T1000 (cell line): ENCODE results near the gene CACNA2D2.

Source experiments
- DNase-seq: peaks from one replicate; lab custom pipeline; 2025; ENCODE audit warnings: mixed read lengths; lab: John Stamatoyannopoulos, UW

Gene CACNA2D2

DNA sequence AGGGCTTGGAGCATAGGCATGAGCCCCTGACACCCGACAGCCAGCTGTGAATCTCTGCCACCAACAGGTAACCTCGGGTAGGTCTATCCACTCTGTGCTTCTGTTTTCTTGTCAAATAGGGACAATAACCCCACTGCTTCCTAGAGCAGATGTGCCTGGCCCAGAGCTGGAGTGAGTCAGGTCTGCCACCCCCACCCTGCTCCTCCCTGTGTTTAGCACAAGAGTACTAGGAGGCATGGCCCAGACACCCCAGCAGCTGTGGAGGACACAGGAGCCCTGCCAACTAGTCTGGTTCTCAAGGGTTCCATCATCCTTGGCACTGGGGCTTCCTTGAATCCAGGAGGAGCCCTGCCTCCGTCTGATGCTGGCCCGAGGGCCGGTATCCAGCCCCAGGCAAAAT is 110.4 kb downstream of the CACNA2D2 start:
- no peak for DNase-seq

DNA sequence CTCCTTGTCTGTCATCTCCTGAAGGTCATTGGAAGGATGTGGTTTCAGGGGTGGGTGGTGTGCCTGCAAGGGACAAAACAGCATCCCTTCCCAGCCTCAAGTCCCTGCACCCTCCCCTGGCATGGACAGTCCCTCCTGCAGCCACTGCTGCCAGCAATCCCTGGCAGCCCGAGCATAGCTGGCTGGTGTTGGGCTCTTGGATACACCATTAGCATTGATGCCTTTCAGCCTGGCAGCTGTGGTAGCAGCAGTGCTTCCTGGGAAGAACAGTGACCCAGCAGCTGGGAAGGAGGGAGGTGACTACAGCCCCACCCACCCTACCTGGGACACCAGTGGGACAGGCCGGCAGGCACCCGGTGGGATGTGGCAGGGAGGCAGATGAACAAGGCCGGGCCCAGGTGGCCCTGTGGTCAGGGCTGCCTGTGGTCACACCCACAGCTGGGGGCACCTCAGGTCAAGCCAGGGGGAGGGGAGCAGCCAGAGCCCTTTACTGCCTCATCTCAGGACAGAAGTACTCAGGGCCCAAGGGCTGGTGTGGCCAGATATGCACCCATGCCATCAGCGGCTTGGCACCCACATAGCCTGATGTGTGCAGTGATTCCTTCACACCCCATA is 111.2 kb downstream of the CACNA2D2 start:
- no peak for DNase-seq

DNA sequence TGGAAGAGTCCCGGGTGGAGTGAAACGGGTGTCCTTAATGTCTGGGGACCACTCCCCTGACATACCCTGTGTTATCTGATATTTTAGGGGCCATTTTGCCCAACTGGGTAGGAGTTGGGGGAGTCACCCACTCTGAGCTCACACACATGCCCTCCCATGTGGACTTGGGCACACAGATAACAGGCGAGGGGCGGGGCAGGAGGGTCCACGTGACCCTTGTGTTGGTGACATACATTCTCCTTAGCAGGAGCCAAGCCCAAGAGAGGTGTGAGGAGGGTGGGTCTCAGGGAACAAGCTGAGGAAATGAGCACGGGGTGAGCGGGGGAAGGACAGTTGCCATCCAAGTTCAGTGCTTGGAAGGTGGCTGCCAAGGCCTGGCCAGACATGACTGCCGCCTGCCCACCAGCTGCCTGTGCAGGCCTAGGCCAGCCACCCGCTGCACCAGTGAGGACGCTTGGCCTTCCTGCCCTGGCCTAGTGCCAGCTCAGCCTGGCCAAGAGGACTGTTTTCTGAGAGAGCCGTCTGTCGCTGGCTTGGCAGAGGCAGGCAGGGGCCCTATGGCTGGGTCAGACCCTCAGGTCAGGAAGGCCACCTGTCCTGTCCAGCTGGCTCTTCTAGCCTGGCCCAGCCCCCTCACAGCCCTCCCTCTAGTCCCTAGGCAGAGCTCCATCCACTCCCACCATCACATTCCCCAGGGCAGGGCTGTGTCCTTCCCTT is 112.8 kb downstream of the CACNA2D2 start:
- no peak for DNase-seq

DNA sequence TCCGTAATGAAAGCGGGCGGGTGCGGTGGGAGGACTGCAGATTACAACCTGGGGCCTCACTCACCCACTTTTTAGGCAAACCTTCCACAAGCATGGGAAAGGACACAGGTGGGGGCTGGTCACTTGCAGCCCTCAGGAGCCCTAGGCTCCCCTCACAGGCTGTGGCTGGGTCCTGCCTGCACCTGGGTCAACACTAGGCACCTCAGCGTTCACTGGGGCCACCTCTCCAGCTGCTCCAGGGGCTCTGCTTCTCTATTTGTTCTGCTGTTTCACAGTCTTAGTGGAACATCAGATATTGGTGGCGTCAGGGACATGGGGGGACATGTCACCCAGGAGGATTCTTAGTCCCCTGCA is 114.0 kb downstream of the CACNA2D2 start:
- no peak for DNase-seq

DNA sequence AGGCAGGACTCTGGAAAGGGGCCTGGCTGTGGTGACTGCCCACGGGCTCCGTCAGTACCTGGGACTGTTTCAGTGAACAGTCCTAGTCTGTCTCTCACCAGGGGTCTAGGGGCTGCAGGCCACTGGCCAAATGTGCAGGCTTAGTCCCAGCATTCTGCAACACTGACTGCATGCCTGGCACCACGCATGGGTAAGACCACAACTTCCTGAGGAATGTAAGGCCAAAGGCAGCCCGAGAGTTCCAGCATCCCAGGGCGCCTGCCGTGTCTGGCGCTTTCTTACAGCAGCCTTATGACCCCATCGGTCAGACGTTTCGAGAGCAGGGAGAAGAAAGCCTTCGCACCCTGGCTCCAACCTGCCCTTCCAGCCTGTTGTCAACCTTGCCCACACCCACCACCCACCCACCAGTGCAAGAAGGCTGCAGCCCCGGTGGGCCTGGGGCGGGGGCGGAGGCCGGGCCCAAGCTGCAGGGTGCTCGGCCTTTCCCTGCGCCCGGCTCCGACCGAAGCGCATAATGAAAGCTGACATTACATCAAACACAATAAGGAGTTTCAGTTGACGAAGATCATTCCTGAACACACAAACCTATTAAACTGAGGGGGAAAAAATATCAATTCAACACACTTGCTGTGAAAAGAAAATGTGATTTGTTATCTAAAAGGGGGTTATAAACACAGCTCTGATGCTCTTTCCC is 114.6 kb downstream of the CACNA2D2 start:
- DNase-seq, result no peak

DNA sequence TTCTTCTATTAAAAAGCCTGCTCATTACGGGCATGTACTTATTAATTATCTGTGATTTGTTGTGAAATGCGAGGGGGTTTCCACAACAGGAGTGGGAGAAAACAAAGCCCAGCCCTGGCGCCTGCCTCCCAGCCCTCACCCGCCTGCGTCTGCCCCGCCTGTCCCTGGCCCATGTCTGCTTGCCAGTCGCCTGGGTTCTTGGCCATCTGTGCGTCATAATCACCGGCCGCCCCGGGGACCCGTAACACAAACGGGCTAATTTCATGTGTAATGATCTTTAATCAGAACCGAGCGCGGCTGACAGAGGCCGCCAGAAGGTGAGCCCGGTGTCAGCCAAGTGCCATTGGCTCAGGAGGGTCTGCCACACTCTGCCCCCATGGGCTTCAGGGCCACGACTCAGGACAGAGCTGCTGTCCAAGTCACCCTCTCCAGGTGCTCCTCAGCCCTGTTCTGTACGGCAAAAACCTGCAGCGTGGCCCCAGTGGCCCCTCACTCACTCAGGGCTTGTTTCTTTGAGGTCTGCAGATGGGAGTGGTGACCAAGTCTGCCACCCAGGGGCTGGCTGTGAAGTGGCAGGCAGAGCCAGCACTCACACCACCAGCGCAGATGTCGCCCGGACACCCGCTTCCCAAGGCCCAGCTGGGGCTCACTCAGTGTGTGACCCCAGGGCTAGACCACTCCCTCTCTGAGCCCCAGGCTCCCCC is 115.3 kb downstream of the CACNA2D2 start:
- DNase-seq, result no peak

DNA sequence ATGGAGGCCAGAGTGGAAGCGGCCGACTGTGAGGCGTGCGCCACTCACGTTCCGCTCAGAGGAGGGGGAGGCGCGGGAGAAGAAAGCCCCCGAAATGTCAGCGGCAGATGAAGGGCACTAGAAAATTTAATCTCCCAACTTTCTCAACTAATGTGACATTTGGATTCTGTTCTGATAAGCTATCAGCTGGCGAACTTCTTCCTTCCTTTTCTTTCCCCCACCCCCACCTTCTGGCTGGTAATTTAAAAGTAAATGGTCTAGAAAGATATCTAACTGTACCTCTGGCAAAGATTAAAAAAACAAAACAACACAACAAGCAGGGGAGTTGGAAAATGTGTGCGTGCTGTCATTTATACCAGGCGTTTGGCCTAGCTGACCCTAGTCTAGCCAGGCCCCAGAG is 117.7 kb downstream of the CACNA2D2 start:
- DNase-seq, result no peak

DNA sequence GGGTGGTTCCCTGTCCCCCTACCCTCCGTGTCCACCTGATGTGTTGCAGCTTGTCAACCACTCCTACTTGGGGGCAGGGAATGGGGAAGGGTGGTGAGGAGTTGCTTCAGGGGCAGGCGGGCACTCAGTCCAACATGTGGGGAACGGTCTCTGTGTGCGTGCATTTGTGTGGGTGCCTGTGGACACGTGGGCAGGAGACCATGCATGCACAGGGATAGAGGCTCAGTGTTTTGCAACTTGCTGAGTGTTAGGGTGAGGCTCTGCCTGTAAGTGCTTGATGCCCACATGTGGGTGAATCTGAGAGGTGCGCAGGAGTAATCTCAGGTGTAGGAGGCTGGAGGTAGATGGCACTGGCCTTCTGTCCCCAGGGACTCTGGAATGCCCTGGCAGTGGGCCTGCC is 119.7 kb downstream of the CACNA2D2 start:
- no peak for DNase-seq

DNA sequence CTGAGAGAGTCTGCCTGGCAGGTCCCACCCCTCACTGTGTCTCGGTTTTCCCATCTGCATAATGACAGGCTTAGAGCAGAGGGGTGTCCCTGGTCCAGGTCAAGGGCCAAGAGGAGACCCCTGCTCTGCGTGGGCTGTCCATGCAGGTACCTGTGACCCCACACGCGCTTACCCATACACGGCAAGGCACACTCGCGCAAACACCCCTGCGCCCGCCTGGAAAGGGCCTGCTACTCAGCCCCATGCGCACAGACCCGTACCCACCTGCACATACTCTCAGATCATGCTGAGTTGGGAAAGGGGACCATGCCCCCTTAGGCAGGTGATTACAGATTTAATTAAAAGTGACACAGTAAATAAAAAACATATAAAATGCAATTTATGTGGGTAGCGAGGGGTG is 120.7 kb downstream of the CACNA2D2 start:
- no peak for DNase-seq

DNA sequence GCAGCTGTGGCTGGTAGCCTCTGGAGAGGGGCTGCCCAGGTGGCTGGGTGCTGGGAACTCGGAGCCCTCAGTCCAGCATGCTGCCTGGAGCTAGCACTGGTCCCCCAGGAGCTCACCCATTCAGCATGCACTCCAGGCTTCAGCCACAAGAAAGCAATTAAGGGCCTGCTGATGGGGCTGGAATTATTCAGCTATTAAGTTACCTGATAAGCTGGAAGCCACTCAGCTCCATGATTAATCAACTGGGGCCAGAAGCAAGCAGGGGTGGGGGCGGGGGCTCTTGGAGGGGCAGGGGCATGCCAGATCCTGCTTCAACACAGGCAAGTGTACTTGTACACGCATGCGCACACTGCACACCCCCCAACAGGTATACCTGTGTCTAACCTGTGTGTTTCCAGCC is 122.1 kb downstream of the CACNA2D2 start:
- DNase-seq, result no peak

DNA sequence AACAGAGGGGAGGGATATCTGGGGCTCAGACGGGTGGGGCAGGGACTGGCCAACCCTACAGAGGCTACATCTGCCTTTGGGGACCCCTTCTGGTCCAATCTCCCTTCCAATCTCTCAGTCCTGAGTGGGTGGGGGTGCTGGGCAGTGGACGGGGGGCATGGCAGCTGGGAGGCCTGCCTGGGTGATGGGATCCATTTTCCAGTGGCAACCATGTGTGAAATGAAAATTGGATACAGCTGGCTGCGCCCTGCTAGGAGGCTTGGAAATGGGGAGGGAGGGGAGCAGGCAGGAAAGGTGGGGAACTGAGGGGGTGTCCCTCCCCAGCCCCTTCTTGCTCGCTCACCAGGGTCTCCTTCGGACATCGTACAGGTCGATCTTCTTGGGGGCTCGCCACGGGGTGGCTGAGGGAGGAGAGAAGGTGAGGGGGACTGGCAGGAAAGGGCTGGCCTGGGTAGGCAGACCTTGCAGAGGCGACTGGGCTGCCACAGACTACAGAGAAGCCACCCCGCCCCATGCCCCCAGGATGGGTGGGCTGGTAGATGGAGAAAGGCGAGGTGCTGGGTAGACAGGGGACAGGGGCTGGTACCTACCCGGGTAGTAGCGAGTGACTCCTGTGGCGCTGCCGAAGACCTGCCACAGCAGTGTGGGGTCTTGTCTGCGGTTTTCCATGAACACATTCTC is 122.9 kb downstream of the CACNA2D2 start:
- no peak for DNase-seq

DNA sequence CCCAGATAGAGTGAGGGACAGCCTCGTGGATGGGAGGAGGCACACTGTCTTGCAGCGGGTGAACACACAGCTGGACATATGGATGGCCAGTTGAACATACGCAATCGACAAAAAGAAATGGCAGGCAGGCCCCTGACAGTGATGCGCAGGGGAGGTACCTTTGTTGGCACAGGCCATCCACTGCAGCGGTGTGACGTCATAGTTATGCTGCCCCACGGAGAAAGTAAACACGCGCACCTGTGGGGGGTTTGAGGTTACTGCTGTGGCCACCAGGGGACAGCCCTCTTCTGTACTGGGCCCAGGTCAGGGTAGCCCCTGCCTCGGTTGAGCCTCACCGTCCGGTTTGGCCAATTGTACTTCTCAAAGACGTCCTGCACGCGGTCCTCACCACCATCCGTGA is 124.7 kb downstream of the CACNA2D2 start:
- no peak for DNase-seq

DNA sequence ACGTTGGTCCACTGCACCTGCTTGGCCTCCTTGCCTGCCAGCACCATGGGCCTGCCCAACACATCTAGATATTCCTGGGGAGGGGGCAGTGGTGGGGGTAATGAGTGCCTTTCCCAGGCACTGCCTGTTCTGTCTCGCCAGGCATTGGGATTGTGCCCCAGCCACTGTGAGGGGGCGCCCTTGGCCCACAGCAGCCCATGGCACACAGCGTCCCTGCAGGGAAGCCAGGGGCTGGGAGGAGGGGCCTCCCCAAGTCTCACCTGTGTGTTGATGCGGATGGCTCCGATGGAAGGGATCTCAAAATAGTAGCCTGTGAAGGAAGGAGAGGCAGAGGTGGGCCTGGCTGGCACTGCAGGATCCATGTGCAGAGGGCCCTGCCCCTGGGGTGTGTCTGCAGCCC is 125.4 kb downstream of the CACNA2D2 start:
- no peak for DNase-seq

DNA sequence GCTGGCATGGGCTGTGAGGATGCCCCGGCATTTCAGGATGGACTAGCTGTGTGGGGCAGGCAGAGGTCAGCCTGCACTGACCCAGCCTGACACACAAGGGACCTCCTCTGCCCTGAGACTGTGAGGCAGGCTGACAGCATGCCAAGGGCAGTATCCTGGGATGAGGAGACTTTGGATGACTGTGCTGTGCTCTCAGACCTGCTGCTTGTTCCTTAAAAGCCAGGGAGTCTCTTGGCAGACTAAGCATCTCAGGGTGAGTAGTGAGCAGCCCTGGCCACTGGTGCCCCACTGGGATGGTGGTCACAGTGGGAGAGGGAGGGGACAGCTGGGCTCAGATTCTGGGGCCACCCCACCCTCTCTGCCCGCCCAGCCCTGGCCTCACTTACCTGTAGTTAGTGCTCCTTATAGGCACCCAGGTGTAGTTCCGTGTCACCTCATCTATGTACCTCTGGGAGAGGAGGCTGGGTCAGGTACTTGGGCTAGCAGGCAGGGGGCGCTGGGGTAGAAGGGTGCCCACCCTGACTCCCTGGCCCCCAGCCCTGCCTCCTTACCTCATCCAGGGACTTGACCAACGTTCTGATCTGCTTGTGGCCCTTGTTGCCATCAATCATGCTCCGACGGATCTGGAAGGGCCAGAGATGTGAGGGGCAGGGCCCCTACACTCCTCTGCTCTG is 128.0 kb downstream of the CACNA2D2 start:
- no peak for DNase-seq

DNA sequence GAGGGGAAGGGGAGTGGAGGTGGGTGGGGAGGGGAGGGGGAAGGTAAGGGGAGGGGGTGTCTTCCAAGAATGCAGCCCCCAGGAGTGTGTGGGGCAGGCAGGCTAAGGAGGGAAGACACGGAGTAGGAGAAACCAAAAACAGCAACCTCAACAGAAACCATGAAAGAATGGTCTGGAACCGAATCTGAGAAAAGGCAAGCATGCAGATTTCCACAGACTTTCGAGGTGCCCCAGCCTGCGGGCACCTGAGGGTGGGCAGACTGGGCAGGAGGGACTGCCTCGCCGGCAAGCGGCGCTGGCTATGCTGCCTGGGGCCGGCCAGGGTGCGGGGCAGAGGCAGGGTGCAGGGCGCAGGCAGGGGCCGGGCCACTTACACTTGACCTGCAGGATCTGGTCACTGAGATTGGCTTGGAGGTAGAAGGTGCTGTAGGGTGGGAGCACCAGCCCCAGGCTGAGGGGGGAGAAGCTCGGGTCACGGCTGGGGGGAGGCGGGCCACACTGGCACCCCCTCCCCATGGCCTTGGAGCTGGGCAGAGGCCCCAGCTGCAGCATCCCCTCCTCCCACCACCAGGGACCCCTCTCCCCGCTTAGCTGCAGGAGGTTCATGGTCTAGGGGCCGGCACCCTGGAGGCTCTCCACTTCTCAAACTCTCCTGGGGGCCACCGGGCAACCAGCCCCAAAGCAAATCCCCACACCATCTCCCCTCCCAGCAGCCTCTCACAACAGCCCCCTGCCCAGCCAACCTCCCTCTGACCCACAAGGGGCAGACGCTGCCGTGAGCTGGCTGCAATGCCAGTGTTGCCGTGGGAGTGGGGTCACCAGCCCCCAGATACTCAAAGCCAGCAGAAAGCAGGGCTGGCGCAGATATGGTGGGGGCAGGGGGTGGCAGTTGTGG is 128.8 kb downstream of the CACNA2D2 start:
- no peak for DNase-seq

DNA sequence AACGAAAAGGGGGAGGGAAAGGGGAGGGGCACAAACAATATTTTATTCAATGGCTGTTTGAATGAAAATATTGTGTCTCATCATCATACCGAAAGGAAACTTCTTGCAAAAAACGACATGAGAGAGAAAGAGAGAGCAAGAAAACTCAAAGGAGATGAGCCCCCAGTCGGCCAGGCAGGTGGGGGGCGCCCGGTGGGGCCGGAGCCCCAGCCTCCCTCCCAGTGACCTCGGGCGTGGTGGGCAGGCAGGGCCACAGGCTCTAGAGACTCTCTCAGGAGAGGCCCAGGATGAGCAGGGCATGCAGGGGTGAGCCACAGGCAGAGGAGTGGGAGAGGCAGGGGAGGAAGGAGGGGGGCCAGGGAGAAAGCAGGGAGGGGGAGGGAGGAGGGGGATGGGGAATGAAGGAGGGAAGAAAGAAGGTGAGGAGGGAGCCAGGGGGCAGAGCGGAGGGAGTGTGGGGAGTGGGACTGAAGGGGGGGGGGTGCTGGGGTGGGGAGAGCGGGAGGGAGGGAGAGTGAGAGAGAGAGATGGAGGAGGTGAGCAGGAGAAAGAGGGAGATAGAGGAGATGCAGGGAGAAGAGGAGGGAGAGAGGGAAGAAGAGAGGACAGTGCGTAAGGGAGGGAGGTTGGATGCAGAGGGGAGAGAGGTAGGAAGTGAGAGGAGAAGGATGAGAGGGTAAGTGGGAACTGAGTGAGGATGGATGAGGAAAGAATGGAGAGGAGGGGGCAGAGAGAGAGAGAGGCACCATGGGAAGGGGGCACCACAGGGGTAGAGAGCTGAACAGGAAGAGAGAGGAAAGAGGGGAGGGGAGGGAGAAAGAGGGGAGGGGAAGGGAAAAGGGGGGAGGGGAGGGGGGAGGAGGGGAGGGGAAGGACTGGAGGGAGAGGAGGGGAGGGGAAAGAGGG is 130.0 kb downstream of the CACNA2D2 start:
- no peak for DNase-seq

DNA sequence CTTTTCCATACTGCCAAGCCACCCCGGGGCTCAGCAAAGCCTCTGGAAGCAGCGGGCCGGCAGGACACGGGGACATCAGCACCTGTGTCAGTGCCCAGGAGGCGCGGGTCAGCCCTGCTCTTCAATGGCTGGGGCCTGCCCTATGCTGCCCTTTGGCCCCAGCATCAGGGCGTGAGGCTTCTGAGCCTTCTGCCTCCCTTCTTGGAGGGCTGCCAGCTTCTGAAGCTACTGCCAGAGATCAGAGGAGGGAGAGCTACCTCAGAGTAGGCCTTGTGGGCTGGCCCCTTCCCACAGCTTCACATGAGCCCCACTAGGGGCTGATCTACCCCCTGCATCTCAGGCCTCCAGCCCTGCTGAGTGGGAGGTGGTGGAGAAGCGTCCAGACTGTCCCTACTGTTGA is 131.1 kb downstream of the CACNA2D2 start:
- DNase-seq, result no peak

DNA sequence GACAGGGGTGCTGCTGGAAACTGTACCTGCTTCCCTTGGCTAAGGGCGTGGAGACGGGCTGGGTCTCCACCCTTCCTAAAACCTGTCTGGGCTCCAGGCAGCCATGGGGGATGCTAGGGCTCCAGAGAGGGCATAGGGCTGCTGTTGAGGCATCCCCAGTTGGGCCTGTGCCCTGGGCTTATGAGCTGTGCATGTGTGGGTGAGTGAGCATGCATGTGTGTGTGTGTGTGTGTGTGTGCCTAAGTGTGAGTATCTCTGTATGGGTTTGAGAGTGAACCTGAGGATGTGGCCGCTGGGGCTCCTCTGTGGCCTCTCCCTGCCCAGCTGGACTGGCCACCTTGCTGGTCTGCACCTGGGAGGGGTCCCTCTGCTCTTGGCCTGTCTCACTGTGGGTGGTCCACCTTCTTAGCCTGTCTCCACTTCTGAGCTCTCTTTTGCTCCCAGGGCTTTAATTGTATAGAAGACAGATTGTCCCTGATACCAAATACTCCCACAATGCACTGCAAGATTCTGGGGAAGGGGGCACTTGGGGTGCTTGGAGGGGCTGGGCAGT is 132.2 kb downstream of the CACNA2D2 start:
- no peak for DNase-seq

DNA sequence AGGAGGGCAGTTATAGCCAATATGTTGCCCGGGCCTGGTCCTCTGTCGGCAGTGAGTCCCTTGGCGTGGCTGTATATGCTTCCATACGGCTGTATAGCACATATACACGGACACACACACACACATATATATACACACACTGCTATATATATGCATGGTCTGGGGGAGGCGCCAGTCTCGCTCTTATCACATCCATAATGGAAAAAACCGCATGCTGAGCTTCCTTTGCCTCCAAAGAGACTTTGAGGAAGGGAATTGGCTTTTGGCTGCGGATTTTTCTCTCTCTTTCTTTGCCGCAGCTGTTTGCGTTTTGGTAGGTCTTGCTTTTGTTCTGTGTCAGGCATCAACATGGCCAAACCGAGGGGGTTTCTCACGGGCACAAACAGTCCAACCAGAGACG is 132.8 kb downstream of the CACNA2D2 start:
- DNase-seq, result no peak
